PC-3 (cell line): ENCODE data around the gene SYK. TPM values are rescaled to one million over a fixed set of nuclear protein-coding genes. Genes with fewer than 3 reads are reported as not detected.

Experiments used
- ATAC-seq: fragments of 200-7000 bp; cut with Tn5 transposase; 2 replicates; pipeline ENCODE4 v1.9.1; 2020; ENCODE audit warnings: mild to moderate bottlenecking, moderate library complexity
- BruUV-seq: library from RNA; stranded (reverse); fragments of 400-500 nt; replicated peaks from 2 replicates; lab custom pipeline; 2021; lab: Mats Ljungman, UMichigan
- CTCF ChIA-PET: fragments of 300-600 bp; sonication (Branson Sonifier 250); formaldehyde crosslinking; loops from one replicate; lab custom pipeline; 2022; ENCODE audit warnings: antibody characterized with exemption; lab: Charles Lee
- POLR2A ChIA-PET: fragments of 300-600 bp; sonication (Branson Sonifier 250); formaldehyde crosslinking; loops from one replicate; lab custom pipeline; 2022; ENCODE audit warnings: antibody characterized with exemption; ENCODE audit not compliant: unreplicated experiment; lab: Charles Lee
- DNase-seq: peaks from one replicate; pipeline ENCODE4 v3.0.0-alpha.2; 2015
- H2AFZ ChIP-seq: fragments of 300-600 bp; sonication (generic); 2 replicates; pipeline ENCODE4 v1.6.0; 2016; ENCODE audit warnings: antibody characterized with exemption, low read length
- H3F3A ChIP-seq: fragments of 300-600 bp; sonication (generic); one replicate; pipeline ENCODE4 v1.6.0; 2017; ENCODE audit warnings: antibody characterized with exemption, low read length, control low read depth, mild to moderate bottlenecking; ENCODE audit not compliant: unreplicated experiment
- H3K27ac ChIP-seq: fragments of 300-600 bp; sonication (generic); 2 replicates; pipeline ENCODE4 v1.5.1; 2016; ENCODE audit warnings: mild to moderate bottlenecking, low read length
- H3K27me3 ChIP-seq: fragments of 300-600 bp; sonication (generic); 2 replicates; pipeline ENCODE4 v1.6.1; 2016; ENCODE audit warnings: low read length, mixed read lengths
- H3K36me3 ChIP-seq: fragments of 300-600 bp; sonication (generic); 2 replicates; pipeline ENCODE4 v1.6.1; 2016; ENCODE audit warnings: low read depth, mixed run types, low read length, mixed read lengths
- H3K4me1 ChIP-seq: fragments of 300-600 bp; sonication (generic); 2 replicates; pipeline ENCODE4 v1.5.1; 2016; ENCODE audit warnings: low read length; ENCODE audit not compliant: insufficient read depth
- H3K4me2 ChIP-seq: fragments of 300-600 bp; sonication (generic); 2 replicates; pipeline ENCODE4 v1.6.0; 2016; ENCODE audit warnings: low read length
- H3K4me3 ChIP-seq: fragments of 300-600 bp; sonication (generic); 2 replicates; pipeline ENCODE4 v1.5.1; 2016; ENCODE audit warnings: mild to moderate bottlenecking, low read length, mixed read lengths
- H3K79me2 ChIP-seq: fragments of 300-600 bp; sonication (generic); 2 replicates; pipeline ENCODE4 v1.6.1; 2017; ENCODE audit warnings: low read length, mixed read lengths
- H3K9ac ChIP-seq: fragments of 300-600 bp; sonication (generic); 2 replicates; pipeline ENCODE4 v1.6.0; 2016; ENCODE audit warnings: mild to moderate bottlenecking, low read length
- H3K9me2 ChIP-seq: fragments of 300-600 bp; sonication (generic); replicated peaks from 2 replicates; pipeline ENCODE4 v1.6.1; 2016; ENCODE audit warnings: mixed run types, low read length, mixed read lengths
- H3K9me3 ChIP-seq: fragments of 300-600 bp; sonication (generic); 2 replicates; pipeline ENCODE4 v1.6.1; 2016; ENCODE audit warnings: low read length, mixed read lengths
- H4K20me1 ChIP-seq: fragments of 300-600 bp; sonication (generic); 2 replicates; pipeline ENCODE4 v1.6.1; 2016; ENCODE audit warnings: low read length, mixed read lengths
- CTCF ChIP-seq: fragments of 300-600 bp; sonication (generic); conservative IDR thresholded peaks from 2 replicates; pipeline ENCODE4 v1.5.1; 2017; ENCODE audit warnings: antibody characterized with exemption, low read depth, mild to moderate bottlenecking, low read length
- EZH2 ChIP-seq: fragments of 300-600 bp; sonication (generic); IDR thresholded peaks from one replicate; pipeline ENCODE4 v1.6.1; 2017; ENCODE audit warnings: antibody characterized with exemption, mild to moderate bottlenecking, low read length; ENCODE audit not compliant: unreplicated experiment
- EZH2phosphoT487 ChIP-seq: fragments of 300-600 bp; sonication (generic); IDR thresholded peaks from 2 replicates; pipeline ENCODE4 v1.6.1; 2018; ENCODE audit warnings: mild to moderate bottlenecking, antibody characterized with exemption, low read length, borderline replicate concordance
- intact Hi-C: fragments of 100-400 bp; cut with micrococcal nuclease; formaldehyde crosslinking; loops from 2 replicates; pipeline ENCODE4 v1.9.0; 2023
- total RNA-seq: library from RNA; depleted of rRNA; stranded (reverse); fragments of >200 nt; gene quantifications from 2 replicates; pipeline ENCODE4 v1.2.3, GENCODE V29; 2014

The SYK gene
- total RNA-seq, 1 experiment from 2014 or later: 12.9 TPM

DNA sequence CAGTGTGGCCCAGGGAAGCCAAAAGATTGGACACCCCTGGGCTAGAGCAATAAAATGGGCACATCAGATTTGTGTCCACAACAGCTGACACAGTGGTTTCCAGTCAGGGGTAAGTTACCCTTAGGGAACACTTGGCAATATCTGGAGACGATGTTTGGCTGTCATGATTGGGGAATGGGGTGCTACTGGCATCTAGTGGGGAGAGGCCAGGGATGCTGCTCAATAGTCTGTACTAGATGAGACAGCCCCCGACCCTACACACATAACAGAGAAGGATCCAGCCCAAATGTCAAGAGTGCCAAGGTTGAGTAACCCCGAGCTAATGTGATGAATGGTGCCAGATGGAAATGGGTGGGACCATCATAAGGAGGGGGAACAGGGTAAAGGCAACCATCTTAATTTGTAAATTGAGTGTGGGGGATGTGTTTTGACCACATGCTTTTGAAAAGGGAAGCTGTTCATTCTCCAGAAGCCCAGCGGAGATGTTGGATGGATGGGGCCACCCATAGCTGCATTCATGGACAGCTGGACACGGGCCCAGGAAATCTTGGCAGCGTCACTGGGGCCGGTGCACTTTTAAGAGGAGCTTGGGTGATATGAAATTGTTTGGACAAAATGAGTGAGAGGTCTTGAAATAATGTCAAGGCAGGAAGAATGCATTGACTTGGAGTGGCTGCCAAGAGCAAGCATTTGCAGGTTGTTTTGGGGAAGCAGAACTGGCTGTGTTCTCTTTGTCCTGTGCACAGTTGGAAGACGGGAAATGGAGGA lies 33.4 kb downstream of the SYK start:
- intact Hi-C loops: no loop called here
- Histone ChIP-seq H3K4me3 (no peak overlapping the region), H3F3A (no peaks in the 10 kb centered on the region), H3K79me2 (no peaks in the 10 kb centered on the region), H3K27me3 (no peaks in the 10 kb centered on the region), H3K9me3 (no peaks in the 10 kb centered on the region), H3K36me3 (no peaks in the 10 kb centered on the region), H3K4me1 (no peaks in the 10 kb centered on the region; the same call in 1 of the 2 replicates), H3K9me2 (no peaks in the 10 kb centered on the region), H2AFZ (no peak overlapping the region), H4K20me1 (no peaks in the 10 kb centered on the region), H3K4me2 (no peak overlapping the region), H3K27ac (no peak overlapping the region), H3K9ac (no peak overlapping the region)
- ATAC-seq (no peak), DNase-seq (no peak)
- TF ChIP-seq CTCF (no peak), EZH2 (no peak), EZH2phosphoT487 (no peak)
- ChIA-PET CTCF (no interaction called here), POLR2A (no interaction called here)
- BruUV-seq: no TSS peak

DNA sequence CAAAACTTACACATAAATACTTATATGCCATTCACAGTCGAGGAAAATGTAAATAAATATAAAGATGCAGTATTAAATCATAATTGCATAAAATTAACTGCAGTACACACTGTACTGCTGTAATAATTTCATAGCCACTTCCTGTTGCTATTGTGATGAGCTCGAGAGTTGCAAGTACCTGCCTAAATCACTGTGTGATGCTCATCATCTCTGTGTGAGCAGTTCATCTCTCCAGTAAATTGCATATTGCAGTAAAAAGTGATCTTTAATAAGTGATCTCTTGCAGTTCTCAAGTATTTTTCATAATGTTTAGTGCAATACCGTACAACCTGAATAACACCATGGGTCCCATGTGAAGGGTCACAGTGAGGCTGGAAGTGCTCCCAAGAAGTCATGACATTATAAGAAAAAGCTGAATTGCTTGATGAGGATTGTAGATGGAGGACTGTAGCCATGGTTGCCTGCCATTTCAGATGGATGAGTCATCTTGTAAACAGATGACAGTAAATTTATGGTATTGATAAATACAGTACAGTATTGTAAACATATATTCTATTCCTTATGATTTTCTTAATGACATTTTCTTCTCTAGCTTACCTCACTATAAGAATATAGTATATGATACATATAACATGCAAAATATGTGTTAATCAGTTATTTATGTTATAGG lies 34.9 kb downstream of the SYK start:
- Histone ChIP-seq H3K9ac (no peak overlapping the region), H3K79me2 (no peaks in the 10 kb centered on the region), H3K27me3 (no peaks in the 10 kb centered on the region), H3K4me1 (no peaks in the 10 kb centered on the region; the same call in 1 of the 2 replicates), H4K20me1 (no peaks in the 10 kb centered on the region), H3K4me2 (no peak overlapping the region), H3K27ac (no peak overlapping the region), H3K9me2 (no peaks in the 10 kb centered on the region), H3K36me3 (no peaks in the 10 kb centered on the region), H2AFZ (no peak overlapping the region), H3K4me3 (no peak overlapping the region), H3F3A (no peaks in the 10 kb centered on the region), H3K9me3 (no peaks in the 10 kb centered on the region)
- intact Hi-C loops: no loop called here
- no TSS peak for BruUV-seq
- POLR2A ChIA-PET: no interaction called here
- peak; percentile 18 for DNase-seq
- TF ChIP-seq EZH2 (no peak), EZH2phosphoT487 (no peak), CTCF (no peak)
- ATAC-seq: no peak; the same call in 1 of the 2 replicates
- CTCF ChIA-PET: no interaction called here

- Histone ChIP-seq H2AFZ (no peak overlapping the region), H3K9me3 (no peaks in the 10 kb centered on the region), H3F3A (no peaks in the 10 kb centered on the region), H3K9me2 (no peaks in the 10 kb centered on the region), H3K4me2 (no peak overlapping the region), H3K27ac (no peak overlapping the region), H3K9ac (no peak overlapping the region), H3K36me3 (no peaks in the 10 kb centered on the region), H4K20me1 (no peaks in the 10 kb centered on the region), H3K79me2 (no peaks in the 10 kb centered on the region), H3K27me3 (no peaks in the 10 kb centered on the region), H3K4me3 (no peak overlapping the region), H3K4me1 (no peaks in the 10 kb centered on the region; the same call in 1 of the 2 replicates)
- ChIA-PET CTCF (interaction anchor here (1.0 kb wide), 1 partner anchor 33 kb away, joined by 3 read pairs; no protein-coding TSS in a partner anchor), POLR2A (no interaction called here)
- DNase-seq (peak; percentile 13), ATAC-seq (peak; percentile 50)
- no TSS peak for BruUV-seq
- no peak for TF ChIP-seq EZH2phosphoT487
- TF ChIP-seq CTCF: peak; percentile 32; the same call in 1 of the 2 replicates
- intact Hi-C loops: no loop called here
These were observed 36.5 kb downstream of the SYK start for GRCh38 chr9:90838098-90838497.
